ENCODE measurements around the gene ATN1.
A peak's percentile ranks its signal among the peaks of the same experiment; 100 is the strongest.

ATN1 gene

GRCh38 chr12:6946920-6947374 is 19.2 kb downstream of the ATN1 start:
- DNase-seq: no peak

GRCh38 chr12:6947615-6948014 is 19.9 kb downstream of the ATN1 start:
- peak; percentile 15 for DNase-seq

DNA sequence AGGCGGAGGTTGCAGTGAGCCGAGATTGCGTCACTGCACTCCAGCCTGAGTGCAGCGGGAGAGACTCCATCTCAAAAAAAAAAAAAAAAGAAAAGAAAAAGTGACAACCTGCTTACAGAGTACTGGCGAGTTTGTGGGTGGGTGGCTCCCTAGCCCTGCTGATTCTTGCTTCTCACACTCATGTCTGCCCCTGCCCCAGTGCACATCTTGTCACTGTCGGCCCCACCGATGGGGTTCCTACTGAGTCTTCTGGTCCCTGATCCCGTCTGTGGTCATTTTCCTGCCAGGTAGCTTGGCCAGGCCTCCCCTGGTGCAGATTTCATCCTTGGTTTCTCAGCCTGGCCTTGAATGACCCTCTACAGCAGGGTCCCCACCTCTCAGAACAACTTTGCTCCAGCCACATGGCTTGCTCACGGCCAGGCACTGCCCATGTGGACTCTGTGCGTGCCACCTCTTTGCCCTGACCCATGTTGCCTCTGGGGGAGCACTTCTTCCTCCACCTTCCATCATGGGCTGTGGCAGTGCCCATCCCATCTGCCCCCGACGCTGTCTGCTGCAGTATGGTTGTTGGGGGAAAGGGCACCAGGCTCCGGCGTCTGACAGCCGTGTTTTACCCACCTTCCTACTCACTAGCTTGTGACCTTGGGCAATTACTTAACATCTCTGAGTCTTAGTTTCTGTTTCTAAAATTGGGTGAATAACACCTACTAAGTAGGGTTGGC is 21.3 kb downstream of the ATN1 start:
- DNase-seq: peak; percentile 20

- DNase-seq: peak; percentile 12
Observed at GRCh38 chr12:6950401-6950801, 22.6 kb downstream of the ATN1 start.

DNA sequence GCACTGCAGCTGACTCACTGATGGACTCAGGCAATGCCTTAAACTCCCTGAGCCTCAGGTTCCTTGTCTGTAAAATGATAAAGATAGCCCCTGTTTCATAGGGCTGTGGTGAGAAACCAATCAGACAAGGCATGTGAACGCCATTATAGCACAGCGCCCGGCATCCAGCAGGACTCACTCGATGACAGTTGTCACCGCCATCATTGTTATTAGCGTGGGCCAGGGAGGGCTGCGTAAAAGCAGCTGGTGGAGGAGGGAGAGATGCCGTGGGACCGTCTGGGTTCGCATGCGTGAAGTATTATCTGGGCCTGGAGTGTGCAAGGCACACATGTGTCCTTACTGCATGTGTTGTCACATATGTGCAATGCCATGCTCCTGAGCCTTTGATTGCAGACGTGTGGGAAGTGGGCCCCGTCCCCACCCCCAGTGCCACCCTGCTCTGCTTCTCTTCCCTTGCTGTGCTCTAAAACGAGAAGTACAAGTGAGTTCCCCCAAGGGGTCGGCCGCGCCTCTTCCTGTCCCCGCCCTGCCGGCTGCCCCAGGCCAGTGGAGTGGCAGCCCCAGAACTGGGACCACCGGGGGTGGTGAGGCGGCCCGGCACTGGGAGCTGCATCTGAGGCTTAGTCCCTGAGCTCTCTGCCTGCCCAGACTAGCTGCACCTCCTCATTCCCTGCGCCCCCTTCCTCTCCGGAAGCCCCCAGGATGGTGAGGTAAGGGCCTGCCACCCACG is 23.2 kb downstream of the ATN1 start, which contains the start of gene PTPN6:
Gene PTPN6, plus strand, starts transcription at position 546 of the 730 bp plus-strand sequence. Its CDS starts 157 bp downstream, at position 703.
- peak; percentile 44 for DNase-seq

- DNase-seq: peak; percentile 31
Observed at GRCh38 chr12:6951551-6952120, 23.9 kb downstream of the ATN1 start.

DNA sequence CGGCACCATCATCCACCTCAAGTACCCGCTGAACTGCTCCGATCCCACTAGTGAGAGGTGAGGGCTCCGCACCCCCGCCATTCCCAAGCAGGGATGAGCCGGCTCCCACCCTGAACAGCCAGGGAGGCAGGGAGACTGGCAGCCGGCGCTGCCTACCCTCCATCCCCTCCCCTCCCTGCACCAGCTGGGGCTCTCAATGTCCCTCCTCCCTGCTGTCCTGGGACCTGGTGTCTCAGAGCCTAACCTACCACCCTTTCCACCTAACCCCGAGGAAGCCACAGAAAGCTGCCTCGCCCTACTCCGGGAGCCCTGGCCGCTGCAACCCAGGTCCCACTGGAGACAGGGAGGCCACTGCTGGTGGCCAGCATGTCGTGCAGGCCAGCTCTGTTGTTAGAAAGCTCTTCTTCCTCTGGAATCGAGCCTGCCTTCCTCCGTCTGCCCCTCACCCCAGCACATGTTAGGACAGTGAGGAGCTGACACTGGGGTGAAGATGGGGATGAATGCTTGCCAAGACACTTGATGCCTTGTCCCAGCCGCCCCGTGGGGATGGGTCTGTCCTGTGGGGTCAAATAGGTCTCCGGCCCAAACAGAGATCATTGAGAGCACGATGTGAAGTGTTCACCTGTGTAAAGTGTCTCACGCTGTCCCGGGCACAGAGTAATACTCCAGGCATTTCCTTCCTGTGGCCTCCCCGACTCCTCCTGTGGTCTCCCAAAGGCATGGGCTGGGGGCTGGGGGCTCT is 24.5 kb downstream of the ATN1 start:
- peak; percentile 39 for DNase-seq

- DNase-seq: peak; percentile 24
Observed at GRCh38 chr12:6952863-6953441, 25.2 kb downstream of the ATN1 start.

GRCh38 chr12:6953442-6954315 is 25.9 kb downstream of the ATN1 start:
- peak; percentile 90 for DNase-seq

DNA sequence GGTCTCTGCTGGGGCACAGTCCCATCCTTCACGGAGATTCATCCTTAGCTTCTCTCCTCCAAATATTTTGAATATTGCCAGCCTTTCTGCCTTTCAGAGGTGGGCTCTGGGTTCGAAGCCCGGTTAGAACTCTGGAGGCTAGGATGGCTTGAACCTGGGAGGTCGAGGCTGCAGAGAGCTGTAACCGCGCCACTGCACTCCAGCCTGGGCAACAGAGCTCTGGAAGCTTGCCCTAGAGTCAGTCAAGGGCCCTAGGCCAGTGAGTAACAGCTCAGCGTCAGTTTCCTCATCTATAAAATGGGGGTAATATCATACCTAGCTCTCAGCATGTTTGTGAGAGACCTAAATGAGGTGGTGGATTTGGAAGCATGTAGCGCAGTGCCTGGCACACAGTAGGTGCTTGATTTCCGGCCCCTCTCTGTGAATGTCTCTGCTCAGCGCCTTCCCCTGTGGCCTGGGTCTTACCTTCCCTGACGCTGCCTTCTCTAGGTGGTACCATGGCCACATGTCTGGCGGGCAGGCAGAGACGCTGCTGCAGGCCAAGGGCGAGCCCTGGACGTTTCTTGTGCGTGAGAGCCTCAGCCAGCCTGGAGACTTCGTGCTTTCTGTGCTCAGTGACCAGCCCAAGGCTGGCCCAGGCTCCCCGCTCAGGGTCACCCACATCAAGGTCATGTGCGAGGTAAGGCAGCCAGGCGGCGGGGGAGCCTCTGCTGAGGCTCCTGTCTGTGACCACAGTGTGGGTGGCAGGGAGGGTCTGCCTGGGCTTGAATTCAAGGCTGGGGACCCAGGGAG is 26.8 kb downstream of the ATN1 start:
- DNase-seq: peak; percentile 25

GRCh38 chr12:6955108-6956020 is 27.6 kb downstream of the ATN1 start:
- peak; percentile 22 for DNase-seq

GRCh38 chr12:6956021-6956727 is 28.4 kb downstream of the ATN1 start:
- peak; percentile 25 for DNase-seq

DNA sequence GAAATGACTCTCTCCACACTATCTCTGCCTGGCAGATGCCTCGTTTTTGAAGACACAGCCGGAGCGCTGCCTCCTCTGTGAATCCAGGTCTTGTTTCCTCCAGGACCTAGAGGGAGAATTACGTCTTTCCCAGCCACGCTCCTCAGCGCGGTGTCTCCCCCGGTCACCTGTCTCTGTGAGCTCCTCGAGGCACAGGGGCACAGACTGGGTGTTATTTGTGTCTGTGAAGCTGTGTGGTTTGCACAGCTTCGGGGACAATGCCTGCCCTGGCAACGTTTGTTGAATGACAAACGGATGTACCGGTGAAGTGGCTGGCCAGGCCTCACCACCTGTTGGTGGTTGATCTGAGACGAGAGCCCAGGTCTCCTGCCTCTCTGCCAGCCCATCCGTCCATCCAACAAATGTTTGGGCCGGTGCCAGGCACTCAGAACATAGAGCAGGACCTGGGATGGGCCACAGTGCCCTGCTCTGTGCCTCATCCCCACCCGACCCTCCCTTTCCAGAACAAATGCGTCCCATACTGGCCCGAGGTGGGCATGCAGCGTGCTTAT is 29.5 kb downstream of the ATN1 start:
- DNase-seq: peak; percentile 28

- DNase-seq: no peak
Observed at GRCh38 chr12:6957741-6958608, 30.2 kb downstream of the ATN1 start.

- DNase-seq: peak; percentile 19
Observed at GRCh38 chr12:6958609-6959057, 30.9 kb downstream of the ATN1 start.

DNA sequence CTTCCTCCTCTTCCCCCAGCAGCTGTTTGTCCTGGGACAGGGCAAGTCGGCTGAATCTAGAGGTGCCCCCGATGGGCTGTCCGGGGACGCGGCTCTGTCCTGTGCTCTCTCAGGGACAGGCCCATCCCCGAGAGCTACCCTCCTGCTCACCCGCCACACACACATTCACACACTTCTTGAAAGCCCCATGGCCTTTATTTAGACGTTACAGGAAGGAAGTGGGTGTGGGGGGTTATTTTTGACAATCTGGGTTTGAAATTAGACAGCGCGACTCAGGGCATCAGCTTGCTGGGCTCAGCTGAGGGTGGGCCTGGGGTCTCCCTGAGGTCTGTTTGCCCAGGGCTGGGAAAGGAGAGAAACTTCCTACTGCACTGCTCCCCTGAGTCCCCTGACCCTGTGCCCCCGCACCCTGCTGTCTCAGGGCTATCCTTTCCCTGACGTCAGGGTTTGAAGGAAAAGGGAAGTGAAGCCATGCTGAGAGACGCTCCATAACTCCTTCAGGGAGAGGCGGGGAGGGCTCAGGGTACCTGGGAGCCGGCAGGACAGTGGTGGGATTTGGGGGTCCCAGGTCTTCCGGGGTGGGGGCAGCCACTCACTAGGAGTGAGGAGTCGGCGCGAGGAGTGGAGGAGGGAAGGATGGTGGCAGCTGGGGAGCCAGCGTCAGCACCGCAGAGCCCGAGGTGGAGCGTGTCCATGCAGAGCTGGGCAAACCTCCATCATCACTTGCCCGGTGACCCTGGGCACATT is 31.5 kb downstream of the ATN1 start:
- DNase-seq: peak; percentile 47
